M059J (cell line): Measurements from ENCODE around the gene DDX10. TPM values are rescaled to one million over a fixed set of nuclear protein-coding genes. Genes with fewer than 3 reads are reported as not detected.
"Not testable (repeated sequence)": the region's sequence is repeated elsewhere in the genome, so short reads cannot be mapped to it uniquely, and the experiment has no call there.

ENCODE experiments used
- DNase-seq: peaks from one replicate; pipeline ENCODE4 v3.0.0-alpha.2; 2012; ENCODE audit warnings: low read depth
- total RNA-seq: library from RNA; depleted of rRNA; stranded (reverse); fragments of >200 nt; shearing (Covaris generic); gene quantifications from 2 replicates; pipeline ENCODE4 v1.2.3, GENCODE V29; 2014

Gene DDX10
- total RNA-seq, 1 experiment from 2014 or later: 43.0 TPM

DNA sequence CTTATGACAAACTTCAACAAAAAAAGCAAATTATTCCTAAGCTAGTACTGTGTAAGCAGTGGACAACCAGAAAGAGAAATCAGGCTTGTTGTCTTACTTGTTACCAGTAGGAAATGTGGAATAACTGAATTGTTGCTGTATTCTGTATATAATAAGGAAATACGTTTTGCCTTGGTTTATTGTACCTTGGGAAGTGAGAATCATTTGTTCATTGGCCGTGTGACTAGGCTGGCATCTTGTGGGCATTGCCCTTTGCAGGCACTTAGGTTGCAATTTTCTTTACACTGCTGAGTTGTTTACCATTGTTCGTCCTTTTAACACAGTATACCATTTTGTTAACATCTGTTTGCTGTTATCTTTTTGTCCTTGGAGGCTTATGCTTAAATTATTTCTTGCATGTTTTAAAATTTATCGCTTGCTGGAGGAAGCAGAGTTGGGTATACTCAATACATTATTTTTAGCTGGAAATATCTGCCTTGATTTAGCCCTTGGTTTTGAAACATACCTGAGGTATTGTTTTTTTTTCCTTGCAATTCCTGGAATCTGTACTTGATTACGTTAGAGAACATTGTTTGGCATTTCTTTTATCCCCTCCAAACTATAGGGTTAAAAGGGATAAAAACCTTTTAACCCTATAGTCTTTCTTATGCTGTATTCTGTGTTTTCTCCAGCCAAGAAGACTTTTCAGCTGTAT lies 109.3 kb downstream of the DDX10 start:
- no peak for DNase-seq

DNA sequence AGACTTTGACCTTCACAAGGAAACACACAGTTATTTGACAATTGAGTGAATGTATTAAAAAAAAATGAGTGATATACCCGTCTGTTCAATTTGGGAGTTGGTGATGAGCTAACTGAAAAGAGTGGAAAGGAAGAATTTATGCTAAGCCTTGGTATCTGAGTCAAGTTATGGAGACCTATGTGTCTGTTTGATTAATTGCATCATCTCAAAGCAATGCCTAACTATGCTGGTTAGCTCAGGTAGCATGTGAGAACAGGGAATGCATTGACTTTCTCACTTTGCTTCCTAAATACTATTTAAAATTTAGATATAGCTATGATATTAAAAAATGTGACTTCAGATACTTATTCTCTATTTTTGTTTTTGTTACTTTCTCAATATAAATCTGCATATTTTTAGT lies 110.5 kb downstream of the DDX10 start:
- DNase-seq: no peak

DNA sequence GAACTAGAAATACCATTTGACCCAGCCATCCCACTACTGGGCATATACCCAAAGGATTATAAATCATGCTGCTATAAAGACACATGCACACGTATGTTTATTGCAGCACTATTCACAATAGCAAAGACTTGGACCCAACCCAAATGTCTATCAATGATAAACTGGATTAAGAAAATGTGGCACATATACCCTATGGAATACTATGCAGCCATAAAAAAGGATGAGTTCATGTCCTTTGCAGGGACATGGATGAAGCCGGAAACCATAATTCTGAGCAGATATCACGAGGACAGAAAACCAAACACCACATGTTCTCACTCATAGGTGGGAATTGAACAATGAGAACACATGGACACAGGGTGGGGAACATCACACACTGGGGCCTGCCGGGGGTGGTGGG lies 114.3 kb downstream of the DDX10 start:
- DNase-seq: not testable (repeated sequence)

DNA sequence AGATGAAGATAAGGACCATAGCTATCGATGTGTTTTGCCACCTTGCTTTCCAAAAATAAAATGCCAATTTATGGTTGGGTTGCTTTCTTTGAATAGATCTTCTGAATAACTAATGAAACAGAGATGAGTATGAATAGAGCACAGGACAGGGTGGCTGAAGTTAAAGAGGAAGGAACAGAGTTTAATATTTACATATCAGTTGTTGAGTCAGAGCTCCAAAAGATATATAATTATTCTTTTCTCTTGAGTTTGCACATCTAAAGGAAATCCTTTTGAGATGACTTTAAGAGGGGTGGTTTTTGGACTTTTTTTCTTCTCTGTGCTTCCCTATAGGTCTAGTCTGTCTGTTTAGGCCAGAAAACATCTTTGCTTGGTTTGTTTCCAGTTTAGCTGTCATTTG lies 115.2 kb downstream of the DDX10 start:
- DNase-seq: no peak

DNA sequence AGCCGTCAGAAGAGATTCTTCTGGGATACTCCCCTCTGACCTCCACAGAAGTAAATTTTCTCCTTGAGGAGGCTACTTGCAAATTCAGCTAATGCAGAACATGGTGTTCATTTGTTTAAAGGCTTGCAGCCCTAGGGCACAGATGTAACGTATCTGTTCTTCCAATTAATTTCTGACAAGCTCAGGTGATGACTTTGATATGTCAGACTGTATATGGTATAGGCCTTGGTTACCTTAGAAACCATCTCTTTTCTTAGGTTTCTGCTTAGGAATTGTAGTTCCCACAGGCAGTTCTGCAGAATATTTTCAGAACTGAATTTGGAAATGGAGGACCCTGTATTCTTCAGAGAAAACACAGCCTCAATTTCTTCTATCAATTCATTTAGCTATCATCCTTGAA lies 117.1 kb downstream of the DDX10 start:
- DNase-seq: no peak

DNA sequence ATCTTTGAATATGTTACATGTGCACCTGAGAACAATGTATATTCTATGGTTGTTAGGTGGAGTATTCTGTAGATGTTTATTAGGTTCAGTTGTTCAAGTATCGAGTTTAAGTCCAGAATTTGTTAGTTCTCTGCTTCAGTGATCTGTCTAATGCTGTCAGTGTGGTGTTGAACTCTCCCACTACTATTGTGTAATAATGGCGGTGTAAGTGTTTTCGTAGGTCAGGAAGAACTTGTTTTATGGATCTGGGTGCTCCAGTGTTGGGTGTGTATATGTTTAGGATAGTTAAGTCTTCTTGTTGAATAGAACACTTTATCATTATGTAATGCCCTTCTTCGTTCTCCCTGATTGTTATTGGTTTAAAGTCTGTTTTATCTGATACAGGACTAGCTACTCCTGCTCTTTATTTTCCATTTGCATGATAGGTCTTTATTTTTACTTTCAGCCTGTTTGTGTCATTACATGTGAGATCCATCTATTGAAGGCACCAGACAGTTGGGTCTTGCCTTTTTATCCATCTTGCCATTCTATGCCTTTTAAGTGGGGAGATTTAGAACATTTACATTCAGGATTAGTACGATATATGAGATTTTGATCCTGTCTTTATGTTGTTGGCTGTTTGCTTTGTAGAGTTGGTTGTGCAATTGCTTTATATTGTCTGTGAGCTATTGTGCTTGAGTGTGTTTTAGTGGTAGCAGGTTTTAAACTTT lies 121.6 kb downstream of the DDX10 start:
- no peak for DNase-seq

DNA sequence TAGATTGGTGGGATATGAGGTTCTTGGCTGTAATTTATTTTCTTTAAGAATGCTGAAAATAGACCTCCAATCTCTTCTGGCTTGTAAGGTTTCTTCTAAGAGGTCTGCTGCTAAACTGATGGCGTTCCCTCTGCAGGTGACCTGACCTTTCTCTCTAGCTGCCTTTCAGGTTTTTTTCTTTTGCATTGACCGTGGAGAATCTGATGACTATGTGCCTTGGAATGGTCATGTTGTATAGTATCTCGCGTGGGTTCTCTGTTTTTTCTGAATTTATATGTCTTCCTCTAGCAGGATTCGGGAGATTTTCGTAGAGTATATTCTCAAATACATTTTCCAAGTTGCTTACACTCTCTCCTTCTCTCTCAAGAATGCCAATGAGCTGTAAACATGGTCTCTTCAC lies 122.2 kb downstream of the DDX10 start:
- no peak for DNase-seq

DNA sequence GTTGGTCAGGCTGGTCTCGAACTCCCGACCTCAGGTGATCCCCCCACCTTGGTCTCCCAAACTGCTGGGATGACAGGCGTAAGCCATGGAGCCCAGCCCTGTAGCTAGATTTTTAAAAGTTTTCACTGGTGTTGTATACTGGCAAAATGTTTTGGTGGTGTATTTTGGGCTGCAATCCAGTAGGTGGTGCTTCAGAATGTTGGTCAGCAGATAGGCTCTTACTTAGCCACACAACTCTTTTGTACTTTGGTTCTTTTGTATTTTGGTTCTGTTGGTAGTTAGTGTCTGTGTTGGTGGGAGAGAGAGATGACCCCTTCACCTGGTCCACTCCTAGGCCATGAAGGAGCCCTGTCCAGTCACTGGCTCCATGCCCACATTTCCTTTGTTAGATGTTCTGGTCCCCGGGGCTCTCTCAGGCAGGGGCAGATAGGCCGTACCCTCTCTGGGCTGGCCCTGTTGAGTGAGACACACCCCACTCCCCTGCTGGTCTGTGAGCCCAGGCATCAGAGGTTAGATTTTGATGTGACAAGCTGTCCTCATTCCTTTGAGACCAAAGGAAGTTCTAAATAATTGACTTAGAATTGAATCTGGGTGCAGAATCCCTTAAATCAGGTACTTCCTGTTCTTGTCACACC lies 123.8 kb downstream of the DDX10 start:
- peak; percentile 50 for DNase-seq

DNA sequence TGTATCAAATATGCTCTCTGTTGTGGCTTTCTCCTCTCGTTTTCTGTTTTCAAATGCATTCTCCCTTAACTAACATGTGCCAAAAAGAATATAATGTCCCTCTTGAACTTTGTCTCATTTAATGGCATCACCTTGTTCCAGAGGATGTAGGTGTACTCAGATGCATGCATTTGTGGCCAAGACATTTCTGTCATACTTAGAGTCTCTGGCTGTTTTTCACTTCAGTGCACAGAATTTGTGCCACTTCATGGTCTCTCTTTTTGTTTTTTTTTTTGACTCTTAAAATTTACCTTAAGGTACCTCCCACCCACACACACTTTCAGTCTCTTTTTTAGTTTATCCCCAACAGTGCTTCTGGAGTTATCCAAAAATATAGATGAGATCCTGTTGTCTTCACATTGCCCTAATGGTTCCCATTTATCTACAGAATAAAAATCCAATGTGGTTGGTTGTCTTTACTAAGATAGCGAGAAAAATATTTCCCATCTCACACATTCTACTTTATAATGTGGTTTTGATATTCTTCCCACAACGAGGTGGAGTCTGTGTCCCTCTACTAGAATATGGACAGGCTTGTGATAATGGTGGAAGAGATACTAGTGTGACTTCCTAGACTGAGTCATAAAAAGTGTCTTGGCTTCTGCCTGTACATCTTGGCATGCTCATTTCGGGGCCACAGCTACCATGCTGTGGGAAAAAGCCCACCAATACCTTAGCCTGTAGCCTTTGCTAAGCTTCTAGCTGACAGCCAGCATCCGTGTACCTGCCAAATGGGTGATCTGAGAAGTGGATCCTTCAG lies 125.8 kb downstream of the DDX10 start:
- no peak for DNase-seq

DNA sequence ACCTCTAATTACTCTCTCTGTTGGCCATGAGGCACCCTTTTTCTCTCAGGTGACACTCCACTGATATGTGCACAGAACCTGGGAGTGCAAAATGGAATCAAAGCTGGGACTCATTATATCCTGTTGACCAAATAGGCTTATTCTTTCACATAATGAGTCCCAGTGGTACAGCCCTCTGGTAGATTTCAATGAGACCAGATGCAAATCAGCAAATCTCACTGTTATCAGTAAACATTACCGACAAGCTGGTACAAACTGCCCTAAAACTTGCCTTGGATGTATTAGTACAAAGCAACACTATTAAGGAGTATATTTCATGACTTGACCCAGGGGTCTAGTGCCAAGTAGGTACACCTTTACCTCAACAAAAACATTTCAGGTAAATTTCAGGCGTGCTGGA lies 128.3 kb downstream of the DDX10 start:
- DNase-seq: no peak

DNA sequence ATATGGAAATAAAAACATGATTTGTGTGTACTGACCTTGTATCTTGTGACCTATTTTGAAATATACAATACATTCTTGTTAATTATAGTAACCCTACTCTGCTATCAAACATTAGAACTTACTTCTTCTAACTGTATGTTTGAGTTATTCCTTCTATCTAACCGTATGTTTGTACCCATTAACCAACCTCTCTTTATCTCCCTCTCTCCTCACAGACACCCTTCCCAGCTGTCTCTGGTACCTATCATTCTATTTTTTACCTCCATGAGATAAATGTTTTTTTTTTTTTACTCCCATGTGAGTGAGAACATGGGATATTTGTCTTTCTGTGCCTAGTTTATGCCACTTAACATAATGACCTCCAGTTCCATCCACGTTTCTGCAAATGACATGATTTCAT lies 128.7 kb downstream of the DDX10 start:
- no peak for DNase-seq

DNA sequence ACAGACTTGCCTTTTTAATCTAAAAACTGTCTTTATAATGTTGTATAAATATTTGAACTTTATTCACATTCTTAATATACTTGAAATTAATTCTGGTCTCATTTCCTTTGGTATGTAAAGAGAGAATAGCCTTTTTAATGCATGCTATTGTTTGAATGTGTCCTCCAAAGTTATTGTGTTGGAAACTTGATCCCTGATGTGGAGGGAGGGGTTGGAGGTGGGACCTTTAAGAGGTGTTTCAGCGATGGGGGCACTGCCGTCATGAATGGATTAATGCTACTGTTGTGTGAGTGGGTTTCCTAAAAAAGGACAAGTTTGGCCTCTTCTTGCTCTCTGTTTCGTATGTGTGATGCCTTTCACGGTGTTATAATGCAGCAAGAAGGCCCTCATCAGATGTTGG lies 131.7 kb downstream of the DDX10 start:
- DNase-seq: no peak

DNA sequence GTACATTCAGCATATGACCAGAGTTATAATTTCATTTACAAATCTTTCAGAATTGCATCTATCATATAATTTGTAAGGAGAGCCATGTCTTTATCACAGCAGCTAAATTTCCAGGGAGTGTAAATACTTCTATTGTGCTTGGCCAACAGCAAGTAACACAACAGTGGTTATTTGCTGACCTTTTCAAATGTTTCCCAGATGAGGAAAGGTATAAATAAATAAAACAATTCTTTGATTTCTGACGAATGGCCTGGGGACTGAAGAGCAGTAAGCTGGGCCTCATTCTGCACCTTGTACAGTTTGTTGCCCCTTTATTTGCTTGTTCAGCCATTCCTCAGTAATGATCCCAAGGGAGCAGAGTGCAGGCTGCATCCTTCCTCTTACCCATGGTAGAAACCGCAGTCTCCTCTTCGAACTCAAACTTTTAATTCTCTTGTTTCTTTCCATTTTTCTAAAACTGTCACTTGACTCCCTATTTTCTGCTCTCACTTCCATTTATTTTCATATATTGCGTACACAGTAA lies 132.8 kb downstream of the DDX10 start:
- no peak for DNase-seq

DNA sequence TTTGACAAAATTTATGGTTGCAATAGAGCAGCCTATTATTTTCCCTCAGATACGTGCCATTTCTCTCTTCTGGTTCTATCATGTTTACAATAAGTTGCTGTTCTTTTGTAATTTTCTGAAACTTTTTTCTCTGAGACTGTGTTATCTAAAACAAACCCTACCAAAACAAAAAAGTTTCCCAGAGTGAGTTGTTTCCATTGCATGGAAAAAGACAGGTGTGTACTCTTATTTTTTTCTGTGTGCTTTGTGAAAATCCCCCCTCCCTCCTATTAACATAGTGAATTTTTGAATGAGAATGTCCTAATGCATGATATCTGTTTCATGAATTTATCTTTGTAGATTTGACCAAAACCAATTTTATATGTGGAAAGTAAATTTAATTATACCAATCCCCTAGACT lies 137.6 kb downstream of the DDX10 start:
- DNase-seq: no peak

DNA sequence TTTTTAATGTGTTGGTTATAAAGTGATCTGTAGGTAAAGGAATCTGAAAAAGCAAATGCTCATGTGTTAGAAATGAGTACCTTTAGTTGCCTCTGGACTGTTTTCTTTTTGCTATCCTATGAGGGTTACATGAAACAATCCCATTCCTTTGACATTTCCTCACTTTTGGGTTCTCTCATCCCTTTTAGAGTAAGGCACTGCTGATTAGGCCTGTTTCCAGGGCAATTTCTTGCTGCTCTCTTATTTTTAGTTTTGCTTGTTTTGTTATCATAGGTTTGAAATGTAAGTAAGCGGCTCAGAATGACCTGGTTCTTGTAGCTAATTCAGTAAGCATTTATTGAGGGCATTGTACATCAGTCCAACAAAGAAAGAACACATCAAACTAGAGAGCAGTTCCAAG lies 138.9 kb downstream of the DDX10 start:
- DNase-seq: no peak

DNA sequence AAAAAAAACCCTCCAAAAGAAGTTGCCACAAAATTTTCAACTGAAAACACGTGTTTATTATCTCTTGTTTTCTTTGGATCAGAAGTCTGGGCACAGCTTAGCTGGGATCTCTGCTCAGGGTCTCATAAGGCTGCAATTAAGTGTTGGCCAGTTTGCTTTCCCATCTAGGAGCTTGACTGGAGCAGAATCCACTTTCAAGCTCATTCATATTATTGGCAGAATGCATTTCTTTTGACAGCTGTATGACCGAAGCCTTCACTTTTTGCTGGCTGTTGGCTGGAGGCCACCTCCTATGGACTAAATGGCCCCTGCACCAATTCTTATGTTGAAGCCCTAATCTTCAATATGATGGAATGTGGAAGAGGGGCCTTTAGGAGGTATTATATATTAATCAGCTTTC lies 139.6 kb downstream of the DDX10 start:
- no peak for DNase-seq

DNA sequence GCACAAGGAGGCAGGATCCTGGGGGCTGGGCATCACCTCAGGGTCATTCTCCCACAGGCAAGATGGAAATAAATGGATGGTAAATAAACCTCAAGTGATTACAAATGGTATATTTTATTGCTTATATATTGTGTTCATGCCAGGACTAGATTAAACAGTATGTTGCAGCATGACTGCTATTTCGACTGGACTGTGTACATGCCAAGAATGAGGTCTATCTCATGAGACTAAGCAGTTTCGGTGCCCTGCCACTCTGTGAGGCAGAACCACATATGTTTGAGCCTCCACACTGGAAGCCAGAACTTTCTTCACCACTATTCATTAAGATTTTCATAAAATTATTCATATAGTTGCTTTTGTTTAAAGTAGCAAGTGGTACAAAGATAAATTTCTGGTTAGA lies 140.2 kb downstream of the DDX10 start:
- no peak for DNase-seq

DNA sequence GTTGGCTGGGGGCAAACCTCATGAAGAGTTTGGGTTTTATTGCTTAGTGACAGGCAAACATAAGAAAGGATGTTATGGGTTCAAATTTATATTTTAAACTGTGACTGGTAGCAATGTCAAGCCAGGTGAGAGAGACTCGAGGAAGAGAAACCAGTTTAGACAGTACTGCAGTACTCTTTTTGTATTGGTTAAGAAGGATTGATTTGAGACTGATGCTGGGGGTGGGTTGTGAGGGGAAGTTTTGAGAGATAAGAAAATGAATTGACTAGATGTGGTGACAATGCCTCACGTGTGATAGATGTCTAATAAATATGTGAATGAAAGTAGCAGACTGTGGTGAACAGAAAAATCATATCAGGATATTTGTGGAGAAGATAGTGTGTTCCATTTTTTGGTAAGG lies 142.4 kb downstream of the DDX10 start:
- DNase-seq: peak; percentile 11

DNA sequence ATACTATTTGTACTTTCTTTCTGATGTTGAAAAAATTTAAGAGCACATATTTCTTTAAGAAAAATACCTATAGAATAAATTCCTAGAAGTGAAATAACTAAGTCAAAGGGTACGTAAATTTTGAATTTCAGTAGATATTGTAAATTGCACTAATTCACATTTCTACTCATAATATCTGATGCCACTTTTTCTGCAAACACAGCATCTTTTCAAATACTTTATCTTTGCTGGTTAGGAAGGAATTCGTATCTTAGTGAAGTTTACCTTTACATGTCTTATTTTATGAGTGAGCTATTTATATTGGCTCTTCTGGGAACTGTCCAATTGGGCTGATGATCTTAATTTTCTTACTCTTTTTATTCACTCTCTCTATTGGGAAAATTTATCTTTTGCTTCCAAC lies 148.2 kb downstream of the DDX10 start:
- DNase-seq: no peak

DNA sequence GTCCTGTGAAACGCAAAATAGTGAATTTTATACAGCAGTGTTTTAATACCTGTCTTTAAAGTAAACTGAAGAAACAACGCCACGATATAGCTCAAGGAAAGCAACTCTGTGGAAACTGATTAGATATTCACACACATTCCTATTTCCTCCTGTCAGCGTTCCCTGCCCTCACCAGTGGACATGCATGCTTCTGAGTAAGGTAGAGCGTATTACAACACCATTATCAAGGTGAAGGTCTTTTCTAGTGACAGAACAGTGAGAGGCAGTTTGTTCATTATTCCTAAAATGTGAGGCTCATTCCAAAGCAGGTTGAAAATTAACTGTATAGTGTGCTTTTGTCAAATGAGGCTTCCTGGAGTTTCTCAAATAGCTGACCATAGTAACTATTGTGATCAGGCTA lies 153.1 kb downstream of the DDX10 start:
- no peak for DNase-seq

DNA sequence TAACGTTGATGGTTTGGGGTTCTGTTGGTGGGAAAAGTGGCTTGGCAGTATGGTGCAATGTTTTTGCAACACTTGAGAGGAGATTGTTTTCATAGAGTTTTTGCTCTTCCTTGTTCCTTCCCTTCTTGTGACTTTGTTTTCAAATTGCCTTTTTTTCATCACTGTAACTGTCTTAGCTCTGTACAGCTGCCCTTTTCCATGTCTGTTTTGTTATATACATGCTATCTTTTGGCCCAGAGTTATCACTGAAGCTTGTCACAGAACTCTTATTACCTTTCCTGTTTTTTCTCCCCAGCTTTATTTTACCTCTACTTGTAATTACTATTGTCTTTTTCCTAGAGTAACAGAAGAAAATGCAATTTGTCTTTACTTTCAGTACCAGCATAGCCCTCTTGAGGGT lies 154.1 kb downstream of the DDX10 start:
- DNase-seq: no peak

DNA sequence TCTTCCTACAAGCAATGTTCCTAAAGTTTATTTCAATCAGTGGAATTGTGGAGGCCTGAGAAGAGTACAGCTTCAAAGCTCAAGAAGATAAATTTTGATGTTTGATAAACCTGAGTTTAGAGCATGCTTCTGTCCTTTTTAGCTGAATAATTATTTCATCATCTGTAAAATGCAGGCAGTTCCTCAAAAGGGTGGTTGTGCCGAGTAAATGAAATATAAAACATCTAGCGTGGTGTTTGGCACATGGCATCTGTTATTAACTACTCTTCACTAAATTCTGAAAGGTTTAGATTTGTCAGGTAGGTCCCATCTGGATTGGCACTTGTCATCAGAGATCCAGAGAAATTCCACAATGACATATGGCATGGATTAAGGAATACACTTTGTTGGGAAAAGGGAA lies 155.1 kb downstream of the DDX10 start:
- DNase-seq: no peak
